ENCODE results near the gene PTX3. TPM values are rescaled to one million over a fixed set of nuclear protein-coding genes. Genes with fewer than 3 reads are reported as not detected.

Gene PTX3
- total and polyA plus RNA-seq, 4 donors: 1.4 to 68.2 (median 3.5) TPM

GRCh38 chr3:157441102-157441624 lies 4.5 kb downstream of the PTX3 start:
- DNase-seq: no peak
- no peak overlapping the region for H3K27ac ChIP-seq (ENCODE audit: low read depth in 1 of 2, low read length in 2 of 2)
- intact Hi-C loops (cut with DNase I): loop anchor here in 1 of 2 donors (10.0 kb wide), 1 partner anchor 236 kb away; no protein-coding TSS in a partner anchor
- H3K4me1 ChIP-seq (ENCODE audit: control insufficient read depth in 1 of 2, insufficient read depth in 2 of 2, low read length in 2 of 2): no peaks in the 10 kb centered on the region
- H3K36me3 ChIP-seq (ENCODE audit: control insufficient read depth in 1 of 2, insufficient read depth in 2 of 2, low read length in 1 of 2): no peaks in the 10 kb centered on the region
- no peaks in the 10 kb centered on the region for H3K9me3 ChIP-seq (ENCODE audit: control insufficient read depth, low read length)
- no peak overlapping the region for H3K4me3 ChIP-seq (ENCODE audit: low read length in 2 of 2)
- WGBS, 2 donors: 93 to 94% methylated on average over 2 of the region's 2 CpGs
- H3K27me3 ChIP-seq (ENCODE audit: control insufficient read depth in 1 of 2, insufficient read depth in 2 of 2, low read length in 1 of 2): no peaks in the 10 kb centered on the region
- ATAC-seq (ENCODE audit: low FRiP score): no peak

GRCh38 chr3:157442729-157443128 lies 6.1 kb downstream of the PTX3 start:
- no peaks in the 10 kb centered on the region for H3K4me1 ChIP-seq (ENCODE audit: control insufficient read depth in 1 of 2, insufficient read depth in 2 of 2, low read length in 2 of 2)
- H3K4me3 ChIP-seq (ENCODE audit: low read length in 2 of 2): no peak overlapping the region
- intact Hi-C loops (cut with DNase I): loop anchor here in 1 of 2 donors (10.0 kb wide), 1 partner anchor 238 kb away; no protein-coding TSS in a partner anchor
- no peaks in the 10 kb centered on the region for H3K9me3 ChIP-seq (ENCODE audit: control insufficient read depth, low read length)
- no peaks in the 10 kb centered on the region for H3K27me3 ChIP-seq (ENCODE audit: control insufficient read depth in 1 of 2, insufficient read depth in 2 of 2, low read length in 1 of 2)
- WGBS, 2 donors: 55 to 68% methylated on average over 2 of the region's 2 CpGs
- H3K36me3 ChIP-seq (ENCODE audit: control insufficient read depth in 1 of 2, insufficient read depth in 2 of 2, low read length in 1 of 2): no peaks in the 10 kb centered on the region
- H3K27ac ChIP-seq (ENCODE audit: low read depth in 1 of 2, low read length in 2 of 2): no peak overlapping the region
- DNase-seq (no peak), ATAC-seq (ENCODE audit: low FRiP score) (peak; percentile 83)

- no peak overlapping the region for H3K4me3 ChIP-seq (ENCODE audit: low read length in 2 of 2)
- intact Hi-C loops (cut with DNase I): loop anchor here in 1 of 2 donors (10.0 kb wide), 1 partner anchor 239 kb away; no protein-coding TSS in a partner anchor
- H3K4me1 ChIP-seq (ENCODE audit: control insufficient read depth in 1 of 2, insufficient read depth in 2 of 2, low read length in 2 of 2): no peaks in the 10 kb centered on the region
- WGBS, 2 donors: 69 to 75% methylated on average over 3 of the region's 3 CpGs
- DNase-seq (no peak), ATAC-seq (ENCODE audit: low FRiP score) (no peak)
- H3K9me3 ChIP-seq (ENCODE audit: control insufficient read depth, low read length): no peaks in the 10 kb centered on the region
- H3K27me3 ChIP-seq (ENCODE audit: control insufficient read depth in 1 of 2, insufficient read depth in 2 of 2, low read length in 1 of 2): no peaks in the 10 kb centered on the region
- no peak overlapping the region for H3K27ac ChIP-seq (ENCODE audit: low read depth in 1 of 2, low read length in 2 of 2)
- no peaks in the 10 kb centered on the region for H3K36me3 ChIP-seq (ENCODE audit: control insufficient read depth in 1 of 2, insufficient read depth in 2 of 2, low read length in 1 of 2)
Observed at GRCh38 chr3:157443905-157444796, 7.5 kb downstream of the PTX3 start.

DNA sequence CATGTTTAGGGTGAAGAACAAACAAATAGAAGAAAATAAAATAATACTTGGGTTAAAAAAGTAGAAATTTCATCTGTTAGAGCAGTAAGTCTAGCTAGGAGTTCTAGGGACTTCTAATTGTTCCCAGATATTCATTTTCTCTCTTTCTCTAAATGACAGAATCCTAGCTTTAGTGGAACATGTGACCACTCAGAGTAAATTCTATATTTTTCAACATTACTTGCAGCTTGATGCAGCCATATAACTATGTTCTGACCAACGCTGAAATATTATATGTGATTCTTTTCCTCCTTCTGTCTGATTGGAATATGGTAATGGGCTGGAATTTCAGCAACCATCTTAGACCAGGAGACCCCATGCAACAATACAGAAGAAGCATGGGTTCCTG lies 8.1 kb downstream of the PTX3 start:
- ATAC-seq (ENCODE audit: low FRiP score) (no peak), DNase-seq (no peak)
- Histone ChIP-seq H3K27me3 (ENCODE audit: control insufficient read depth in 1 of 2, insufficient read depth in 2 of 2, low read length in 1 of 2) (no peaks in the 10 kb centered on the region), H3K36me3 (ENCODE audit: control insufficient read depth in 1 of 2, insufficient read depth in 2 of 2, low read length in 1 of 2) (no peaks in the 10 kb centered on the region), H3K27ac (ENCODE audit: low read depth in 1 of 2, low read length in 2 of 2) (no peak overlapping the region), H3K4me1 (ENCODE audit: control insufficient read depth in 1 of 2, insufficient read depth in 2 of 2, low read length in 2 of 2) (no peaks in the 10 kb centered on the region), H3K9me3 (ENCODE audit: control insufficient read depth, low read length) (no peaks in the 10 kb centered on the region), H3K4me3 (ENCODE audit: low read length in 2 of 2) (no peak overlapping the region)
- 85 to 88% methylated on average over 1 of the region's 1 CpG for WGBS, 2 donors
- intact Hi-C loops (cut with DNase I): loop anchor here in 1 of 2 donors (10.0 kb wide), 1 partner anchor 240 kb away; no protein-coding TSS in a partner anchor

DNA sequence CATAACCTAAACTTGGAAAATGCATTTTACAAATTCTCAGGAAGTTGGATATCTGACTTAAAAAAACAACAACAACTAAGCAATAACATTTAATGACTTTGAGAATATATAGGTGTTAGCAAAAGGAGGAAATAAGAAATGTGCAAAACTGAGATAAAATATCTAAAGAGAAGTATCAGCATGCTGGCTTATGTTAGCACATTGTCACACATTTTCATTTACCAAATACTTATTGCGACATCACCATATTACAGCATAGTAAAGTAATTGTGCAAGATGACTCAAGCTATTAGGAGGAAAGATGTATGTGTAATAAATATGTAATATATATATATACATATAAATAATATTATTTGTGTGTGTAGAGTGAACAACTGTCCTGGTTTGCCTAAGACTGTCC lies 9.2 kb downstream of the PTX3 start:
- no peak overlapping the region for H3K4me3 ChIP-seq (ENCODE audit: low read length in 2 of 2)
- no peaks in the 10 kb centered on the region for H3K9me3 ChIP-seq (ENCODE audit: control insufficient read depth, low read length)
- ATAC-seq (ENCODE audit: low FRiP score) (no peak), DNase-seq (no peak)
- H3K27me3 ChIP-seq (ENCODE audit: control insufficient read depth in 1 of 2, insufficient read depth in 2 of 2, low read length in 1 of 2): no peaks in the 10 kb centered on the region
- 90 to 95% methylated on average over 1 of the region's 1 CpG for WGBS, 2 donors
- H3K36me3 ChIP-seq (ENCODE audit: control insufficient read depth in 1 of 2, insufficient read depth in 2 of 2, low read length in 1 of 2): no peaks in the 10 kb centered on the region
- no peaks in the 10 kb centered on the region for H3K4me1 ChIP-seq (ENCODE audit: control insufficient read depth in 1 of 2, insufficient read depth in 2 of 2, low read length in 2 of 2)
- no peak overlapping the region for H3K27ac ChIP-seq (ENCODE audit: low read depth in 1 of 2, low read length in 2 of 2)
- intact Hi-C loops (cut with DNase I): loop anchor here in 1 of 2 donors (10.0 kb wide), 1 partner anchor 241 kb away; no protein-coding TSS in a partner anchor

GRCh38 chr3:157447026-157447694 lies 10.5 kb downstream of the PTX3 start:
- DNase-seq (no peak), ATAC-seq (ENCODE audit: low FRiP score) (no peak)
- no peaks in the 10 kb centered on the region for H3K9me3 ChIP-seq (ENCODE audit: control insufficient read depth, low read length)
- no peaks in the 10 kb centered on the region for H3K4me1 ChIP-seq (ENCODE audit: control insufficient read depth in 1 of 2, insufficient read depth in 2 of 2, low read length in 2 of 2)
- H3K27ac ChIP-seq (ENCODE audit: low read depth in 1 of 2, low read length in 2 of 2): no peak overlapping the region
- H3K27me3 ChIP-seq (ENCODE audit: control insufficient read depth in 1 of 2, insufficient read depth in 2 of 2, low read length in 1 of 2): no peaks in the 10 kb centered on the region
- 41 to 44% methylated on average over 3 of the region's 3 CpGs for WGBS, 2 donors
- intact Hi-C loops (cut with DNase I): loop anchor here in 1 of 2 donors (10.0 kb wide), 1 partner anchor 242 kb away; no protein-coding TSS in a partner anchor
- H3K36me3 ChIP-seq (ENCODE audit: control insufficient read depth in 1 of 2, insufficient read depth in 2 of 2, low read length in 1 of 2): no peaks in the 10 kb centered on the region
- H3K4me3 ChIP-seq (ENCODE audit: low read length in 2 of 2): no peak overlapping the region

GRCh38 chr3:157452097-157452496 lies 15.4 kb downstream of the PTX3 start:
- Histone ChIP-seq H3K27ac (ENCODE audit: low read depth in 1 of 2, low read length in 2 of 2) (no peak overlapping the region), H3K36me3 (ENCODE audit: control insufficient read depth in 1 of 2, insufficient read depth in 2 of 2, low read length in 1 of 2) (no peaks in the 10 kb centered on the region), H3K27me3 (ENCODE audit: control insufficient read depth in 1 of 2, insufficient read depth in 2 of 2, low read length in 1 of 2) (no peaks in the 10 kb centered on the region), H3K9me3 (ENCODE audit: control insufficient read depth, low read length) (no peaks in the 10 kb centered on the region), H3K4me1 (ENCODE audit: control insufficient read depth in 1 of 2, insufficient read depth in 2 of 2, low read length in 2 of 2) (no peaks in the 10 kb centered on the region), H3K4me3 (ENCODE audit: low read length in 2 of 2) (no peak overlapping the region)
- intact Hi-C loops (cut with DNase I): no loop called here
- ATAC-seq (ENCODE audit: low FRiP score) (no peak), DNase-seq (no peak)
- 69% methylated on average over 3 of the region's 3 CpGs for WGBS, 2 donors

DNA sequence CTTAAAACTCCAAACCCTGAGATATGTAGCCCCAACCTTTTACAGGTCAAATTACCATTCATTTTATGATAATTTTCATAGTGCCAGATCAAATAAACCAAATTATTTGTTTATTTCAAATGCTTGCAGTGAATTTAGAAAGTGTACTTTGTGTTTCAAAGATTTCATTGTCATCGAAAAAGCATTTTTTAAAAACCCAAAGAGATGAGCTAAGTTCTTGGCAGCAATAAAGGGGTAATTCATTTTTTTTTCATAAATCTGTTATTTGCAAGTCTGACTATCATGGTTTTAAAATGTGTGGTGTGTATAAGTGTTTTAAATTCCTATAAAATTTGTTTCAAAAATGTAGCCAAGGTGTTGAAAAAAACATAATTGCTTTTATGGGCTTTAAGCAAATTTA lies 17.2 kb downstream of the PTX3 start:
- Histone ChIP-seq H3K27ac (ENCODE audit: low read depth in 1 of 2, low read length in 2 of 2) (no peak overlapping the region), H3K36me3 (ENCODE audit: control insufficient read depth in 1 of 2, insufficient read depth in 2 of 2, low read length in 1 of 2) (no peaks in the 10 kb centered on the region), H3K4me1 (ENCODE audit: control insufficient read depth in 1 of 2, insufficient read depth in 2 of 2, low read length in 2 of 2) (no peaks in the 10 kb centered on the region), H3K4me3 (ENCODE audit: low read length in 2 of 2) (no peak overlapping the region), H3K9me3 (ENCODE audit: control insufficient read depth, low read length) (no peaks in the 10 kb centered on the region), H3K27me3 (ENCODE audit: control insufficient read depth in 1 of 2, insufficient read depth in 2 of 2, low read length in 1 of 2) (no peaks in the 10 kb centered on the region)
- 69 to 71% methylated on average over 1 of the region's 1 CpG for WGBS, 2 donors
- intact Hi-C loops (cut with DNase I): no loop called here
- DNase-seq (no peak), ATAC-seq (ENCODE audit: low FRiP score) (no peak)
